Erythroblast (primary cell): Measurements from ENCODE around the gene SECTM1.

Experiments
- DNase-seq, 2 experiments: peaks; one replicate each; lab custom pipeline; 2025; lab: John Stamatoyannopoulos, UW
- GATA1 ChIP-seq: IDR thresholded peaks from 2 replicates; pipeline ENCODE4 v1.6.1; 2011; ENCODE audit warnings: low read depth, mild to moderate bottlenecking, control low read depth, low read length, moderate library complexity
- POLR2A ChIP-seq: IDR thresholded peaks from 2 replicates; pipeline ENCODE4 v1.6.1; 2011; ENCODE audit warnings: mild to moderate bottlenecking, low read length

Gene SECTM1

DNA sequence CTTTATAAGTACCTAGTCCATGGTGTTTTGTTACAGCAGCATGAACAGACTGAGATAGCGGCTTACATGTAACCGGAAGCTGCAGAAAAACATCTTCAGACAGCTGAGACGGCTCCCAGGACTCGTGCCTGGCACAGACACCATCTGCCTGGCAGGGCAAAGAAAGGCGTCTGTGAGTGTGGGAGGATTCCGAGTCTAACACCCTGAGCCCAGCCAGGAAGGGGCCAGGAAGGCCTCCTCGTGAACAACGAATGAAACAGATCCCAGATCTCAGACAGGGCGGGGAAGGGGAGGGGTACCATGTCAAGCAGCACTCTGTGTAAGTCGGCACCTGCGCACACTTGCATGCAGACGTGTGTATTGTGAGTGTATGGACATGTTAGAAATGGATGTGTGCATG, 55.7 kb downstream of the SECTM1 start:
- DNase-seq, result no peak
- TF ChIP-seq POLR2A (no peak), GATA1 (no peak)

DNA sequence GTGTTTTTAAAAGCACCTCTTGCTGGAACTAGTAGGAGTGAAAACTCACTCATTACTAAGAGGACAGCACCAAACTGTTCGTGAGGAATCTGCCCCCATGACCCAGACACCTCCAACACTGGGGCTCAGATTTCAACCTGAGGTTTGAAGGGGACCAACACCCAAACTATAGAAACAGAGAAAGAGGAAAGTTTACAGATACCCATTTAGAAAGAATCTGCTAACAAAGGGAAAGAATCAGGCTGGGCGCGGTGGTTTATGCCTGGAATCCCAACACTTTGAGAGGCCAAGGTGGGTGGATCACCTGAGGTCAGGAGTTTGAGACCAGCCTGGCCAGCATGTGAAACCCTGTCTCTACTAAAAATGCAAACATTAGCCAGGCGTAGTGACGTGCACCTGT, 56.6 kb downstream of the SECTM1 start:
- no peak for DNase-seq
- TF ChIP-seq GATA1, result no peak
- TF ChIP-seq POLR2A, result no peak

DNA sequence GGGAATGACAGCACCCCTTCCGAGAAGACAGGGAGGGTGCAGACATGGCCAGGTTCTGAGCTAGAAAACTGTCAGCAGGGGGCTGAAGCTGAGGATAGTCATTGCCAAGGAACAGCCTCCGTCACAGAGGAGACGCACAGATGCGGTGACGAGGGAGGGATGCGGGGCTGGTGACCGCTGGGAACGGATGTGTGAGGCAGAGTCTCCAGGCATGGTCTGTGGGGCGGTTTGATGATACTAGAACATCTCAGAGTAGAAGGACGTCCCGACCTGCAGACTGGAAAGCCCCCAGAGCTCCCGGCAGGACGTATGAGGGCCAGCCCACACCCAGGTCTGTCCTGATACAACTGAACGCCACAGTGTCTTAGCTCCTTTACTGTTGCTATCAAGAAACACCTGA, 58.2 kb downstream of the SECTM1 start:
- no peak for DNase-seq
- TF ChIP-seq POLR2A, result no peak

DNA sequence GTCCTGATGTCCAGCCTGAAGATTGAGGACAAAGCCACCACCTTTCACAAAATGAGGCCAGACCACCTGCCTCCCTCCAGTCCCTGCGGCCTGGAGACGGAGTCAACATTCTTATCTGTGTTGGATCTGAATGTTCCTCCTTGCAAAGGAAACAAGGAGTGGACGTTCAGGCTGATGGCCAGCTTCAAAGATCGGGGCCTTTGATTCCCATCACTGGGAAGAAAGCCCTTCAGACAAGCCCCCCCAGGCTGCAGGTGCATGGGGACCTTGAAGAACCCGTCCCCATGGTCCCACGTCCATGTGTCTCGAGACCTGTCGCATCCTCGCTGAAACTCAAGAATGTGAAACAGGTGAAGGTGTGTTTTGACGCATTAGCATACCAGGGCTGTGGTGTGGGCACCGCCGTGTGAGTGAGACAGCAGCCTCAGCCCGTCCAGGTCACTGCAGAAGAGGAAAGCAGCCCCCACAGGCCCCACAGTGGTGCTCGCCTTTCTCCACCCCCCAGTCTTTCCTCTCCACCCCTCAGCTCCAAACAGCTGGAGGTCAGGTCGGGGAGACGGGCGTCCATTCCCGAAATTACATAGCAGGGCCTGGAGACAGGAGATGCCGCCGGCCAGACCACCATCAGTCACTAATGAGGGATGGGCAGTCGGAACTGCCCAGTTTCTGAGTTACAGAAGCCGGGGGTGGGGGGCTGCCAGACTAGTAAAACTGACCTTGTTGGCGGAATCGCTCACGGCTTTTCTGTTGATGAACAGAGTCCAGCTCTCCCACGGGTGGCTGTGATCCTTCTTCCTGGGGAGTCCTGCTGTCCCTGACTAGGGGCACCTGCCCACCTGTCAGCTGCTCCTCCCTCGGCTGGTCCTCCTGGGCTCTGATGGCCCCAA, 59.2 kb downstream of the SECTM1 start:
- TF ChIP-seq GATA1 (no peak), POLR2A (no peak)
- peak in 1 of 2 experiments; percentile 44 for DNase-seq

DNA sequence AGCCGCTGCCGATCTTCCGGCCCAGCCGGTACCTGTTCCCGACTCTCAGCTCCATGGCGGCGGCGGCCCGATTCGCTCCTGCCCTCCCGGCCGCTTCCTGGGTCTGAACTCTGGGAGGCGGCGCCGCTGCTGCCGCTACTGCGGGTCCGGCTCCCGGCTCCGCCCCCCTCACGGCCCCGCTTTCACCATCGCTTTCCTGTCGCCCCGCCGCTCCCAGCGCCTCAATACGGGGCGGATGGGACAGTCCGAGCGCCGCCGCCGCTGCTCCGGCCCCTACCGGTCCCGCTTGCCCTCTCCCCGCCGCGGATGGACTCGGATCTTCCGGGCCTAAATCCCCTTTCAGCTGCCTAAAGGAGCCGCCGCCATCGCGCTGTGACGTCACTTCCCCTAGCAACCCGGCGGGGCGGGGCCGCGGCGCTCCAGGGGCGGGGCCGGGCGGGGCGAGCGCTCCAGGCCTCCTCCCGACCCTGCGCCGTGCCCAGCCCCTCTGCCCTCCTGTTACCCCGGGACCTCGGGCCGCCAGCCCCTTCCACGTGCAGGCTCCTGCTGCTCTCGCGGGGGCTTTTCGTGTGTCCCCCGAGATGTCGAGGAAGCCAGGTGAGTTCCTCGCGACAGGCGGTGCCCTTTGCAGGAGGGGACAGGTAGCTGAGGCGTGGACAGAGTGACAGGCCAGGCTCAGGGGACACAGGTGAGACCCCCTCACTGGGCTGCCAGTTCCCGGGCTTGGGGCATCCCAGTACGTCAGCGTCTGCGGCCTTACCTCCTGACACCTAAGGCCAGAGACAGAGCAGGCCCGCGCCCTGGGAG, 60.0 kb downstream of the SECTM1 start, which contains the start of gene CSNK1D:
Gene CSNK1D (minus strand): TSS at position 374 of the 807 bp plus-strand sequence. CDS start 319 bp downstream, at position 55.
- peak; percentile 90 to 95 for DNase-seq
- TF ChIP-seq GATA1 (no peak), POLR2A (peak; percentile 61)

DNA sequence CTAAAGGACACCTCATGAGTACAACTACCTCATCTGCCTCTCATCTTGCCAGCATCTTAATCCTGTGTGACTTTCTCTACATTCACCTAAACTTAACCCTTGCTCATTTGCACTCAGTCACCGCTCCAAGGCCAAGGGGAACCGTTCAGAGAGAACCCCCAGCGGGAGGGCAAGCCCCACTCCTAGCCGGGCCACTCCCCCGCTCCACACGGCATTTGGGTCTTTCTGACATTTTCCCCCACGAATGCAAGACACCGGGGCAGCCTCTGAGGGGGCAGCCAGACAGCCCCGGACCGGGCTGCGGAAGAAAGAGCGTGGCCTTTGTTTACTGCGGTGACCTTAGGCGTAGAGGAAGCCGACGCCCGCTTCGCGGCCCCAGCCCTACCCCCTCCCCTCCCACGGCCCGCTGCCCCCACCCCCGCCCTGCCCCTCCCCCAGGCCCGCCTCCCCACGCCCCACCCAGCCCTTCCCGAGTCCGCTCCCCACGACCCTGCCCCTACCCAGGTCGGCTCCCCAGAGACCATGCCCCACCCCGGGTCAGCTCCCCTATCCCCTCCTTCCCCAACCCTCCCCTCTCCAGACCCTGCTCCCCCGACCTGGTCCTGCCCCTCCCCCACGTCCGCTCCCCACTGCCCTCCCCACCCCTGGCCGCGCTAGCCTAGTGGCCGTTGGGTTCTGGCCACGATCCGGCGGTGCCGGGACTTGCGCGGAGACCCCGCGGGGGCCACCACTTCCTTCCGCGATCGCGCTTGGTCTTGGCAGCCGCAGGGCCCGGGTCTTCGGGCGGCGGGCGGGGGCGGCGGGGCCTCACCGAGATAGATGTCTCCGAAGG, 60.9 kb downstream of the SECTM1 start:
- DNase-seq, result peak; percentile 75 to 82
- TF ChIP-seq POLR2A, result no peak
- no peak for TF ChIP-seq GATA1

DNA sequence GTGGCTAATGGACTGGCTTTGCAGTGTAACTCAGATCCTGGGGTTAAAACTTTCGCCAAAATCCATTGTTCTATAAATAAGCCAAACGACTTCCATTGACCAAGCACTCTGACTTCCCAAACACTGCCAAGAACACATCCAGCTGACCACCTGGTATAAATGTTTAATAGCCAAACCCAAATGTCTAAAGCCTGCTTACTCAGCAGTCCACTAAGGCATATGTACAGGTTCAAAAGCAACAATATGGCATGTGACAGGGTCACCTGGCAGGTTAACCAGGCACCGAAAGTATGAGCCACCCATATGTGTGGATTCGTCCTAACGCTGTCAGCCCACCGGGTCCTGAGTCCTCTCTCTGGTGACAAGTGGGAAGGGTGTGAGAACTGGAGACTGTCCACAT, 62.2 kb downstream of the SECTM1 start:
- DNase-seq, result no peak
- TF ChIP-seq GATA1 (no peak), POLR2A (no peak)
